Tibial nerve (tissue), 4 donors: Measurements from ENCODE around the gene APOBEC3B. TPM values are rescaled to one million over a fixed set of nuclear protein-coding genes. Genes with fewer than 3 reads are reported as not detected.

ENCODE experiments used
- DNase-seq, 2 donors: peaks; one replicate each; pipeline ENCODE4 v3.0.0-alpha.2; 2019; ENCODE audit warnings: low spot score in 2 of 2
- H3K27ac ChIP-seq, 4 donors: fragments of 200-600 bp; sonication (generic) in 3 of 4; one replicate each; pipeline ENCODE4 v1.5.1; 2017 to 2019; ENCODE audit warnings: mild to moderate bottlenecking in 1 of 4
- H3K27me3 ChIP-seq, 2 donors: fragments of 200-600 bp; sonication (generic) in 1 of 2; one replicate each; pipeline versions ENCODE4 v1.5.1 to v1.6.0; 2017 to 2019
- H3K36me3 ChIP-seq, 3 donors: fragments of 200-600 bp; sonication (generic); one replicate each; pipeline ENCODE4 v1.5.1; 2018 to 2019
- H3K4me1 ChIP-seq, 4 donors: fragments of 200-600 bp; sonication (generic) in 3 of 4; one replicate each; pipeline ENCODE4 v1.5.1; 2017 to 2019
- H3K4me3 ChIP-seq, 4 donors: fragments of 200-600 bp; sonication (generic) in 3 of 4; one replicate each; pipeline ENCODE4 v1.5.1; 2017 to 2019; ENCODE audit warnings: mild to moderate bottlenecking in 1 of 4, moderate library complexity in 1 of 4
- H3K9me3 ChIP-seq, 4 donors: fragments of 200-600 bp; sonication (generic) in 3 of 4; one replicate each; pipeline ENCODE4 v1.5.1; 2017 to 2019
- CTCF ChIP-seq, 5 experiments: fragments of 200-600 bp in 3 of 5; fragments of 450-650 bp in 2 of 5; sonication (generic) in 3 of 5; IDR thresholded peaks; one replicate each; pipeline ENCODE4 v1.5.1; 2016 to 2019; ENCODE audit warnings: antibody characterized with exemption in 5 of 5, mild to moderate bottlenecking in 3 of 5, moderate library complexity in 2 of 5
- EP300 ChIP-seq, 2 donors: sonication (generic); formaldehyde crosslinking; IDR thresholded peaks; one replicate each; pipeline ENCODE4 v1.6.1; 2017; ENCODE audit warnings: antibody characterized with exemption in 2 of 2, mild to moderate bottlenecking in 1 of 2
- POLR2A ChIP-seq, 2 donors: fragments of 450-650 bp; IDR thresholded peaks; one replicate each; pipeline ENCODE4 v1.6.1; 2017; ENCODE audit warnings: antibody characterized with exemption in 2 of 2, mild to moderate bottlenecking in 2 of 2, moderate library complexity in 2 of 2
- WGBS, 2 donors: methylation state at CpG; one replicate each; pipeline ENCODE4 v1.1.5; 2018; 5-methylcytosine and 5-hydroxymethylcytosine counted together
- total RNA-seq, 4 donors: library from RNA; depleted of rRNA; stranded (reverse); fragments of >200 nt; gene quantifications; one replicate each; pipeline ENCODE4 v1.1.0, GENCODE V29; 2016

The APOBEC3B gene
- total RNA-seq, 4 donors from 2014 or later: 0.39 to 3.3 (median 0.60) TPM; not detected in 1

- no peak for DNase-seq
These were observed 27.6 kb upstream of the APOBEC3B start for GRCh38 chr22:38954414-38955043.

GRCh38 chr22:38955250-38955905 is 26.8 kb upstream of the APOBEC3B start:
- WGBS, 2 donors: 78 to 89% methylated on average over 3 to 5 of the region's 5 CpGs
- H3K9me3 ChIP-seq: no peaks in the 10 kb centered on the region
- no peak overlapping the region for H3K4me3 ChIP-seq
- TF ChIP-seq CTCF (IDR thresholded peaks at IDR 0.05) (no peak), EP300 (IDR thresholded peaks at IDR 0.05) (no peak), POLR2A (IDR thresholded peaks at IDR 0.05) (no peak)
- no peak overlapping the region for H3K27ac ChIP-seq
- no peaks in the 10 kb centered on the region for H3K4me1 ChIP-seq
- no peaks in the 10 kb centered on the region for H3K27me3 ChIP-seq
- H3K36me3 ChIP-seq: no peaks in the 10 kb centered on the region
- no peak for DNase-seq

More at GRCh38 chr22:38954414-38955043, 27.6 kb upstream of the APOBEC3B start:
- Histone ChIP-seq H3K36me3 (no peaks in the 10 kb centered on the region), H3K4me1 (no peaks in the 10 kb centered on the region), H3K27ac (no peak overlapping the region), H3K4me3 (no peak overlapping the region), H3K9me3 (no peaks in the 10 kb centered on the region), H3K27me3 (no peaks in the 10 kb centered on the region)
- 84 to 91% methylated on average over 6 to 12 of the region's 13 CpGs for WGBS, 2 donors
- TF ChIP-seq POLR2A (IDR thresholded peaks at IDR 0.05) (no peak), EP300 (IDR thresholded peaks at IDR 0.05) (no peak), CTCF (IDR thresholded peaks at IDR 0.05) (no peak)

- Histone ChIP-seq H3K36me3 (no peaks in the 10 kb centered on the region), H3K27me3 (no peaks in the 10 kb centered on the region), H3K27ac (no peak overlapping the region), H3K4me3 (no peak overlapping the region), H3K9me3 (no peaks in the 10 kb centered on the region), H3K4me1 (no peaks in the 10 kb centered on the region)
- WGBS, 2 donors: 92 to 100% methylated on average over 3 of the region's 3 CpGs
- no peak for DNase-seq
- TF ChIP-seq CTCF (IDR thresholded peaks at IDR 0.05) (no peak), POLR2A (IDR thresholded peaks at IDR 0.05) (no peak), EP300 (IDR thresholded peaks at IDR 0.05) (no peak)
These were observed 26.2 kb upstream of the APOBEC3B start for GRCh38 chr22:38955926-38956325.

- Histone ChIP-seq H3K27me3 (no peaks in the 10 kb centered on the region), H3K4me3 (no peak overlapping the region), H3K27ac (no peak overlapping the region), H3K36me3 (no peaks in the 10 kb centered on the region), H3K9me3 (no peaks in the 10 kb centered on the region), H3K4me1 (no peaks in the 10 kb centered on the region)
- DNase-seq: no peak
- TF ChIP-seq POLR2A (IDR thresholded peaks at IDR 0.05) (no peak), CTCF (IDR thresholded peaks at IDR 0.05) (no peak), EP300 (IDR thresholded peaks at IDR 0.05) (no peak)
- WGBS, 2 donors: 79 to 83% methylated on average over 3 to 5 of the region's 5 CpGs
These were observed 25.6 kb upstream of the APOBEC3B start for GRCh38 chr22:38956551-38956950.

GRCh38 chr22:38957046-38957770 is 24.9 kb upstream of the APOBEC3B start, which contains the start of gene APOBEC3A:
TSS of gene APOBEC3A (plus strand) at chr22:38957609. CDS start at chr22:38957692, 83 bp downstream.
- H3K27ac ChIP-seq: no peak within 1 kb of the TSS
- no peaks in the 10 kb centered on the region for H3K4me1 ChIP-seq
- H3K36me3 ChIP-seq: no peaks in the 10 kb centered on the region
- no peak within 1 kb of the TSS for H3K4me3 ChIP-seq
- no peaks in the 10 kb centered on the region for H3K27me3 ChIP-seq
- no peak for DNase-seq
- TF ChIP-seq POLR2A (IDR thresholded peaks at IDR 0.05) (no peak), CTCF (IDR thresholded peaks at IDR 0.05) (no peak), EP300 (IDR thresholded peaks at IDR 0.05) (no peak)
- 77 to 81% methylated on average over 11 of the region's 11 CpGs for WGBS, 2 donors
- no peaks in the 10 kb centered on the region for H3K9me3 ChIP-seq
